ENCODE measurements around the gene ARHGAP21. TPM values are rescaled to one million over a fixed set of nuclear protein-coding genes. Genes with fewer than 3 reads are reported as not detected.

ARHGAP21 gene
- total and polyA plus RNA-seq, 2 donors (not counting 1 experiment from before 2014, with no cell fraction given) = 5.3 to 25.5 TPM

DNA sequence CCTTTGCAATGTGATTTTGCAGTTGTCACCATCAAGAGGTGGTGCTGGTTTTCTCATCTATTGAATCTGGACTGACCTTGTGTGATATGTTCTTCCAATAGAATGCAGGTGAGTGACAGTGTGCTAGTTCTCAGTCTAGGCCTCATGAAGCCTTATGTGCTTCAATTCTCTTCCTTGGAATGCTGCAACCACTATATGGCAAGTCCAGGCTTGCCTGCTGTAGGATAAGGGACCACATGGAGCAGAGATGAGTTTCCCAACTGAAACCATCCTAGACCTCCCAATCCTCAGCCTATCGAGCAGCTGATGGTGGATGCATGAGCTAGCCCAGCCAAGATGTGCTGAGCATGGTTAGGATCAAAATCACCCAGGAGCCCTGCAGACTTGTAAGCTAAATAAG lies 32.6 kb upstream of the ARHGAP21 start:
- Histone ChIP-seq H3K27me3 (replicated peaks in 1 of 4; ENCODE audit: control extremely low read depth in 1 of 4, control insufficient read depth in 3 of 4, insufficient read depth in 4 of 4, low read length in 3 of 4) (no peaks in the 10 kb centered on the region), H2AFZ (ENCODE audit: insufficient read depth, low read depth, low read length, poor library complexity, severe bottlenecking) (no peak overlapping the region), H3K4me3 (ENCODE audit: control extremely low read depth in 1 of 5, extremely low read depth in 1 of 5, insufficient read depth in 1 of 5, low read depth in 2 of 5, low read length in 4 of 5) (no peak overlapping the region), H4K20me1 (ENCODE audit: control insufficient read depth, insufficient read depth, low read length, poor library complexity, severe bottlenecking) (no peaks in the 10 kb centered on the region), H3K36me3 (replicated peaks in 1 of 2; ENCODE audit: control extremely low read depth in 1 of 2, control insufficient read depth in 1 of 2, extremely low read depth in 1 of 2, insufficient read depth in 2 of 2, low read length in 1 of 2) (no peaks in the 10 kb centered on the region), H3K4me2 (replicated peaks; ENCODE audit: low read depth, low read length, poor library complexity, severe bottlenecking) (no peak overlapping the region), H3K9me3 (ENCODE audit: control extremely low read depth in 1 of 3, control insufficient read depth in 2 of 3, insufficient read depth in 1 of 3, low read length in 2 of 3) (no peaks in the 10 kb centered on the region), H3K79me2 (ENCODE audit: control insufficient read depth, insufficient read depth, low read length) (no peaks in the 10 kb centered on the region), H3K27ac (ENCODE audit: low read length in 2 of 2) (no peak overlapping the region), H3K9ac (ENCODE audit: low read length) (no peak overlapping the region), H3K4me1 (ENCODE audit: control insufficient read depth in 2 of 2, insufficient read depth in 2 of 2, low read length in 2 of 2) (no peaks in the 10 kb centered on the region)
- Mint-ChIP-seq H3K9me3 (ENCODE audit: insufficient read depth) (no peaks in the 10 kb centered on the region), H3K4me1 (no peaks in the 10 kb centered on the region), H3K27ac (no peak overlapping the region), H3K4me3 (no peak overlapping the region), H3K27me3 (no peaks in the 10 kb centered on the region)
- TF ChIP-seq, protein P1, sequence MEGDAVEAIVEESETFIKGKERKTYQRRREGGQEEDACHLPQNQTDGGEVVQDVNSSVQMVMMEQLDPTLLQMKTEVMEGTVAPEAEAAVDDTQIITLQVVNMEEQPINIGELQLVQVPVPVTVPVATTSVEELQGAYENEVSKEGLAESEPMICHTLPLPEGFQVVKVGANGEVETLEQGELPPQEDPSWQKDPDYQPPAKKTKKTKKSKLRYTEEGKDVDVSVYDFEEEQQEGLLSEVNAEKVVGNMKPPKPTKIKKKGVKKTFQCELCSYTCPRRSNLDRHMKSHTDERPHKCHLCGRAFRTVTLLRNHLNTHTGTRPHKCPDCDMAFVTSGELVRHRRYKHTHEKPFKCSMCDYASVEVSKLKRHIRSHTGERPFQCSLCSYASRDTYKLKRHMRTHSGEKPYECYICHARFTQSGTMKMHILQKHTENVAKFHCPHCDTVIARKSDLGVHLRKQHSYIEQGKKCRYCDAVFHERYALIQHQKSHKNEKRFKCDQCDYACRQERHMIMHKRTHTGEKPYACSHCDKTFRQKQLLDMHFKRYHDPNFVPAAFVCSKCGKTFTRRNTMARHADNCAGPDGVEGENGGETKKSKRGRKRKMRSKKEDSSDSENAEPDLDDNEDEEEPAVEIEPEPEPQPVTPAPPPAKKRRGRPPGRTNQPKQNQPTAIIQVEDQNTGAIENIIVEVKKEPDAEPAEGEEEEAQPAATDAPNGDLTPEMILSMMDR (IDR thresholded peaks at IDR 0.05) = no peak
- TF ChIP-seq EZH2 (IDR thresholded peaks at IDR 0.05; ENCODE audit: borderline replicate concordance, insufficient read depth, low read depth, low read length, poor library complexity, severe bottlenecking) = no peak
- ATAC-seq (ENCODE audit: low read depth) = no peak
- POLR2A ChIA-PET = no interaction called here
- CTCF ChIA-PET = no interaction called here
- WGBS (ENCODE audit: insufficient coverage) = no CpG with 5 or more reads among the region's 1 CpG
- intact Hi-C loops (cut with micrococcal nuclease) = no loop called here
- no peak for DNase-seq

DNA sequence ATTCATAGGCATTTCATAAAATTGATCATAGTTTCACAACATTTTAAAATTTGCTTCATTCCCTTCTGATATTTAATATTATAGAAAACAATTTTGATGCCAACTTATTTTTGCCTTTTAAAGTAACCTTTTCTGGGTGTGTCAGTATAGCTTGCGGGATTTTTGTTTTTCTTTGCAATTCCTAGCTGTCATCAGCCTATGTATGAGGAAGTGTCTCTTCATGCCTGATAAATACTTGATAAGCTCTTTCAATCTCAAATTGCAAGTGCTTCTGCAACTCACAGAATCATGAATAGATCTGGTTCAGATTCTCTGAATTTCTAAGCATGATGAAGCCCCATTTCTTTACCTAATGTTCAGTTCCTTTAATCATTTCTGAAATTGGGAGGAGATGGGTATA lies 28.0 kb upstream of the ARHGAP21 start:
- Histone ChIP-seq H3K4me3 (ENCODE audit: control extremely low read depth in 1 of 5, extremely low read depth in 1 of 5, insufficient read depth in 1 of 5, low read depth in 2 of 5, low read length in 4 of 5) (no peak overlapping the region), H3K4me1 (ENCODE audit: control insufficient read depth in 2 of 2, insufficient read depth in 2 of 2, low read length in 2 of 2) (no peaks in the 10 kb centered on the region), H3K27me3 (replicated peaks in 1 of 4; ENCODE audit: control extremely low read depth in 1 of 4, control insufficient read depth in 3 of 4, insufficient read depth in 4 of 4, low read length in 3 of 4) (no peaks in the 10 kb centered on the region), H3K9ac (ENCODE audit: low read length) (no peak overlapping the region), H3K79me2 (ENCODE audit: control insufficient read depth, insufficient read depth, low read length) (no peaks in the 10 kb centered on the region), H4K20me1 (ENCODE audit: control insufficient read depth, insufficient read depth, low read length, poor library complexity, severe bottlenecking) (no peaks in the 10 kb centered on the region), H3K27ac (ENCODE audit: low read length in 2 of 2) (no peak overlapping the region), H3K9me3 (ENCODE audit: control extremely low read depth in 1 of 3, control insufficient read depth in 2 of 3, insufficient read depth in 1 of 3, low read length in 2 of 3) (no peaks in the 10 kb centered on the region), H3K36me3 (replicated peaks in 1 of 2; ENCODE audit: control extremely low read depth in 1 of 2, control insufficient read depth in 1 of 2, extremely low read depth in 1 of 2, insufficient read depth in 2 of 2, low read length in 1 of 2) (no peaks in the 10 kb centered on the region), H2AFZ (ENCODE audit: insufficient read depth, low read depth, low read length, poor library complexity, severe bottlenecking) (no peak overlapping the region), H3K4me2 (replicated peaks; ENCODE audit: low read depth, low read length, poor library complexity, severe bottlenecking) (no peak overlapping the region)
- H3K4me3 Mint-ChIP-seq = no peak overlapping the region
- peaks cover 3% of the 10 kb centered on the region for H3K27me3 Mint-ChIP-seq
- no peak for ATAC-seq (ENCODE audit: low read depth)
- no peak overlapping the region for H3K27ac Mint-ChIP-seq
- DNase-seq = no peak
- POLR2A ChIA-PET = no interaction called here
- no peaks in the 10 kb centered on the region for H3K4me1 Mint-ChIP-seq
- TF ChIP-seq, protein P1 (IDR thresholded peaks at IDR 0.05) = no peak
- TF ChIP-seq EZH2 (IDR thresholded peaks at IDR 0.05; ENCODE audit: borderline replicate concordance, insufficient read depth, low read depth, low read length, poor library complexity, severe bottlenecking) = no peak
- no peaks in the 10 kb centered on the region for H3K9me3 Mint-ChIP-seq (ENCODE audit: insufficient read depth)
- CTCF ChIA-PET = no interaction called here
- no CpG with 5 or more reads among the region's 1 CpG for WGBS (ENCODE audit: insufficient coverage)
- intact Hi-C loops (cut with micrococcal nuclease) = no loop called here

Data from B cell (primary cell).